Measurements from ENCODE around the gene FBXL17.

DNA sequence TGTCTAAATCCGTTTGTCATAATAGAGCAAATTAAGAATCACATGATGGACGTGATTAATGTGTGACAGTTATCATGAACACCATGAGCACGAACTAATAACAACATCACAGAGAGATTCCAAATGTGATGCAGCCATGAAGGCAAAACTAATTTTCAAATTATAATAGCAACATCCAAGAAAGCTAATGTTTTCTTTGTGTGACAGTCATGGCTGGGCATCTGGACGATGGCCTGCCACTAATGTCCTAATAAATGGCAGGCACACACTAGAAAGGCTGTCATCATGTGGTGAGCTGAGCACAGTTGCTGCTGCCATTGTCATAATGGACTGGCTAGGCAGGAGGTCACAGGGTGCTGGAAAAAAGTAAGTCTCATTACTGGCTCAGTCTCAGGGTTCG lies 431.1 kb downstream of the FBXL17 start:
- TF ChIP-seq, protein P1, sequence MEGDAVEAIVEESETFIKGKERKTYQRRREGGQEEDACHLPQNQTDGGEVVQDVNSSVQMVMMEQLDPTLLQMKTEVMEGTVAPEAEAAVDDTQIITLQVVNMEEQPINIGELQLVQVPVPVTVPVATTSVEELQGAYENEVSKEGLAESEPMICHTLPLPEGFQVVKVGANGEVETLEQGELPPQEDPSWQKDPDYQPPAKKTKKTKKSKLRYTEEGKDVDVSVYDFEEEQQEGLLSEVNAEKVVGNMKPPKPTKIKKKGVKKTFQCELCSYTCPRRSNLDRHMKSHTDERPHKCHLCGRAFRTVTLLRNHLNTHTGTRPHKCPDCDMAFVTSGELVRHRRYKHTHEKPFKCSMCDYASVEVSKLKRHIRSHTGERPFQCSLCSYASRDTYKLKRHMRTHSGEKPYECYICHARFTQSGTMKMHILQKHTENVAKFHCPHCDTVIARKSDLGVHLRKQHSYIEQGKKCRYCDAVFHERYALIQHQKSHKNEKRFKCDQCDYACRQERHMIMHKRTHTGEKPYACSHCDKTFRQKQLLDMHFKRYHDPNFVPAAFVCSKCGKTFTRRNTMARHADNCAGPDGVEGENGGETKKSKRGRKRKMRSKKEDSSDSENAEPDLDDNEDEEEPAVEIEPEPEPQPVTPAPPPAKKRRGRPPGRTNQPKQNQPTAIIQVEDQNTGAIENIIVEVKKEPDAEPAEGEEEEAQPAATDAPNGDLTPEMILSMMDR (IDR thresholded peaks at IDR 0.05), result no peak
- TF ChIP-seq POLR2A (IDR thresholded peaks at IDR 0.05), result no peak

Measured in Peyer's patch (tissue), 4 donors.